HG02938 (cell line): Measurements from ENCODE around the gene CFHR2.

Experiments used
- ATAC-seq: cut with Tn5 transposase; IDR thresholded peaks from one replicate; pipeline ENCODE4 v1.9.1; 2021; ENCODE audit warnings: mild to moderate bottlenecking, moderate library complexity; ENCODE audit not compliant: unreplicated experiment

Gene CFHR2

GRCh38 chr1:196997423-196997822 is 53.9 kb downstream of the CFHR2 start:
- no peak for ATAC-seq

GRCh38 chr1:197001828-197002227 is 58.3 kb downstream of the CFHR2 start:
- ATAC-seq: no peak

- no peak for ATAC-seq
Observed at GRCh38 chr1:197003132-197003531, 59.6 kb downstream of the CFHR2 start.

- ATAC-seq: no peak
Observed at GRCh38 chr1:197008861-197009260, 65.3 kb downstream of the CFHR2 start.
